GM10266 (cell line): ENCODE results near the gene ARHGAP4.
A peak's percentile ranks its signal among the peaks of the same experiment; 100 is the strongest.

Experiments used
- DNase-seq: peaks from one replicate; pipeline ENCODE4 v3.0.0; 2012; ENCODE audit errors: extremely low spot score
- CTCF ChIP-seq: IDR thresholded peaks from 2 replicates; pipeline ENCODE4 v1.5.1; 2012; ENCODE audit warnings: mild to moderate bottlenecking, low read depth; ENCODE audit not compliant: control insufficient read depth, insufficient read depth; ENCODE audit errors: missing control alignments

Gene ARHGAP4

GRCh38 chrX:153871946-153872878 lies 53.9 kb downstream of the ARHGAP4 start:
- no peak for TF ChIP-seq CTCF
- DNase-seq: no peak

GRCh38 chrX:153871451-153871850 lies 54.6 kb downstream of the ARHGAP4 start:
- DNase-seq: no peak
- no peak for TF ChIP-seq CTCF

GRCh38 chrX:153870791-153871360 lies 55.2 kb downstream of the ARHGAP4 start:
- no peak for DNase-seq
- TF ChIP-seq CTCF: peak; percentile 3

- DNase-seq: no peak
- no peak for TF ChIP-seq CTCF
These were observed 55.8 kb downstream of the ARHGAP4 start for GRCh38 chrX:153870288-153870690.

- no peak for TF ChIP-seq CTCF
- DNase-seq: no peak
These were observed 56.4 kb downstream of the ARHGAP4 start for GRCh38 chrX:153869473-153870287.

GRCh38 chrX:153868576-153869472 lies 57.2 kb downstream of the ARHGAP4 start:
- TF ChIP-seq CTCF: no peak
- no peak for DNase-seq
